ENCODE results near the gene GLYATL1B.

GRCh38 chr11:59106363-59107336 lies 20.5 kb downstream of the GLYATL1B start, which contains the start of gene FAM111B:
- TF ChIP-seq CTCF (IDR thresholded peaks at IDR 0.05): no peak
- no peak for TF ChIP-seq REST (IDR thresholded peaks at IDR 0.05; ENCODE audit: insufficient read depth in 1 of 2, low read depth in 2 of 2, low read length in 1 of 2)
- TF ChIP-seq POLR2AphosphoS5 (IDR thresholded peaks at IDR 0.05; ENCODE audit: low read depth, low read length): peak; percentile 35
- peak; percentile 62; the same call in 1 of the 2 replicates for TF ChIP-seq SIN3A (IDR thresholded peaks at IDR 0.05; ENCODE audit: borderline replicate concordance, insufficient read depth, low read depth, low read length)
- no peak for TF ChIP-seq TCF7L2 (IDR thresholded peaks at IDR 0.05; ENCODE audit: low read depth, low read length)

Data from Panc1 (cell line).